ENCODE measurements around the gene FANCI. TPM values are rescaled to one million over a fixed set of nuclear protein-coding genes. Genes with fewer than 3 reads are reported as not detected.

The FANCI gene
- total RNA-seq, 3 donors from 2014 or later, result 7.6 to 9.9 (median 7.9) TPM

- TF ChIP-seq, protein P1, sequence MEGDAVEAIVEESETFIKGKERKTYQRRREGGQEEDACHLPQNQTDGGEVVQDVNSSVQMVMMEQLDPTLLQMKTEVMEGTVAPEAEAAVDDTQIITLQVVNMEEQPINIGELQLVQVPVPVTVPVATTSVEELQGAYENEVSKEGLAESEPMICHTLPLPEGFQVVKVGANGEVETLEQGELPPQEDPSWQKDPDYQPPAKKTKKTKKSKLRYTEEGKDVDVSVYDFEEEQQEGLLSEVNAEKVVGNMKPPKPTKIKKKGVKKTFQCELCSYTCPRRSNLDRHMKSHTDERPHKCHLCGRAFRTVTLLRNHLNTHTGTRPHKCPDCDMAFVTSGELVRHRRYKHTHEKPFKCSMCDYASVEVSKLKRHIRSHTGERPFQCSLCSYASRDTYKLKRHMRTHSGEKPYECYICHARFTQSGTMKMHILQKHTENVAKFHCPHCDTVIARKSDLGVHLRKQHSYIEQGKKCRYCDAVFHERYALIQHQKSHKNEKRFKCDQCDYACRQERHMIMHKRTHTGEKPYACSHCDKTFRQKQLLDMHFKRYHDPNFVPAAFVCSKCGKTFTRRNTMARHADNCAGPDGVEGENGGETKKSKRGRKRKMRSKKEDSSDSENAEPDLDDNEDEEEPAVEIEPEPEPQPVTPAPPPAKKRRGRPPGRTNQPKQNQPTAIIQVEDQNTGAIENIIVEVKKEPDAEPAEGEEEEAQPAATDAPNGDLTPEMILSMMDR (IDR thresholded peaks at IDR 0.05), result no peak
- no peak for TF ChIP-seq POLR2A (IDR thresholded peaks at IDR 0.05)
- no peak for TF ChIP-seq POLR2AphosphoS5 (IDR thresholded peaks at IDR 0.05)
- no peak for DNase-seq (ENCODE audit: low spot score in 2 of 2)
- H3K27ac ChIP-seq, result no peak overlapping the region
- no peaks in the 10 kb centered on the region for H3K4me1 ChIP-seq
- H3K9me3 ChIP-seq, result no peaks in the 10 kb centered on the region
- H3K4me3 ChIP-seq, result no peak overlapping the region
- no peaks in the 10 kb centered on the region for H3K36me3 ChIP-seq
- no peaks in the 10 kb centered on the region for H3K27me3 ChIP-seq
- intact Hi-C loops (cut with DNase I; ENCODE audit: low total_unique reads), result no loop called here
Measured at GRCh38 chr15:89303986-89304385, 60.2 kb downstream of the FANCI start.

DNA sequence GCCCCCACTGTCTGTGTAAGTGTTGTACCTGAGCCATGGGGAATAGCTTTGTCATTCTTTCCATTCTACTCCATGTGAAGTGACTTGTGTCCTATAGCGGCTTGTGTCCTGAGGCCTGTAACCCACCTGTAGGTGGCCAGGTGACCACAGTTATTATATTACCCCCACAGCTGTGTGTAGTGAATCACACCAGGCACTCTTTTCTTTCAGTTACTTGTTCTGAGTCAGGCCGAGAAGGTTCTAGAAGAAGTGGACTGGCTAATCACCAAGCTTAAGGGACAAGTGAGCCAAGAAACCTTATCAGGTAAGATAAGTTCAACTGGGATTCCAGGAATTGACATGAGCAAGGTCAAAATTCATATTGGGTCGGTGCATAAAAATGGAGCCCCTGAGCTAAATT, 61.6 kb downstream of the FANCI start:
- Histone ChIP-seq H3K4me1 (no peaks in the 10 kb centered on the region), H3K27ac (no peak overlapping the region)
- TF ChIP-seq POLR2AphosphoS5 (IDR thresholded peaks at IDR 0.05) (no peak), POLR2A (IDR thresholded peaks at IDR 0.05) (no peak)
- TF ChIP-seq, protein P1 (IDR thresholded peaks at IDR 0.05), result no peak

DNA sequence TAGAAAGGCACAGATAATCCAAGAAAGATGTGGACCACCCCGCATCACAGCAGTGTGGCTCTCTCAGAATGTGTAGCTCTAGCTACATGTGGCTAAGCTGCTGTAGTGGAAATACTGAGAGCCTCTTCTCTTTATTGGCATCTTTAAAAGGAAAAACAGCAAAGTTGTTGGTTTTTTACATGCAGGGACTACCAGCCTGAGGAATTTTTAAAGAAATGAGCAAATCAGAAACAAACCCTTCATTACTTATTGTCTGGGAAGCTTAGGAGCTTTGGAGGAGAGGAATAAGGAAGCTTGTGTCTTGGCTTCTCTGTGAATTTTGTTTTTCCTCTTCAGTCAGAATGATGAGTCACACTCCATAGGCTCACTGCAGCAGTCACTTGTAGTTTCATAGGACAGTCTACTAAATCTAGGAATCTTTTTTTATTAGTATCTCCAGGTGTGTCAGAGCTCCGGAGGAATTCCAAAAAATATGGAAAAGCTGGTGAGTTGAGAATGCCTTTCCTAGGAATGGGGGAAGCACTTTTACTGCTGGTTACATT, 63.3 kb downstream of the FANCI start:
- H3K4me3 ChIP-seq, result no peak overlapping the region
- H3K27me3 ChIP-seq, result no peaks in the 10 kb centered on the region
- DNase-seq (ENCODE audit: low spot score in 2 of 2), result no peak
- intact Hi-C loops (cut with DNase I; ENCODE audit: low total_unique reads), result no loop called here
- H3K9me3 ChIP-seq, result no peaks in the 10 kb centered on the region
- no peaks in the 10 kb centered on the region for H3K4me1 ChIP-seq
- no peak overlapping the region for H3K27ac ChIP-seq
- H3K36me3 ChIP-seq, result no peaks in the 10 kb centered on the region
- TF ChIP-seq POLR2AphosphoS5 (IDR thresholded peaks at IDR 0.05), result no peak
- no peak for TF ChIP-seq POLR2A (IDR thresholded peaks at IDR 0.05)
- TF ChIP-seq, protein P1 (IDR thresholded peaks at IDR 0.05), result no peak

More for the DNA sequence above, 61.6 kb downstream of the FANCI start:
- Histone ChIP-seq H3K4me3 (no peak overlapping the region), H3K27me3 (no peaks in the 10 kb centered on the region), H3K9me3 (no peaks in the 10 kb centered on the region), H3K36me3 (no peaks in the 10 kb centered on the region)
- DNase-seq (ENCODE audit: low spot score in 2 of 2), result no peak
- intact Hi-C loops (cut with DNase I; ENCODE audit: low total_unique reads), result no loop called here

GRCh38 chr15:89307791-89308190, 64.0 kb downstream of the FANCI start:
- H3K9me3 ChIP-seq, result no peaks in the 10 kb centered on the region
- TF ChIP-seq, protein P1 (IDR thresholded peaks at IDR 0.05), result no peak
- no peaks in the 10 kb centered on the region for H3K27me3 ChIP-seq
- DNase-seq (ENCODE audit: low spot score in 2 of 2), result no peak
- no peak overlapping the region for H3K4me3 ChIP-seq
- H3K4me1 ChIP-seq, result no peaks in the 10 kb centered on the region
- H3K36me3 ChIP-seq, result no peaks in the 10 kb centered on the region
- H3K27ac ChIP-seq, result no peak overlapping the region
- intact Hi-C loops (cut with DNase I; ENCODE audit: low total_unique reads), result no loop called here

DNA sequence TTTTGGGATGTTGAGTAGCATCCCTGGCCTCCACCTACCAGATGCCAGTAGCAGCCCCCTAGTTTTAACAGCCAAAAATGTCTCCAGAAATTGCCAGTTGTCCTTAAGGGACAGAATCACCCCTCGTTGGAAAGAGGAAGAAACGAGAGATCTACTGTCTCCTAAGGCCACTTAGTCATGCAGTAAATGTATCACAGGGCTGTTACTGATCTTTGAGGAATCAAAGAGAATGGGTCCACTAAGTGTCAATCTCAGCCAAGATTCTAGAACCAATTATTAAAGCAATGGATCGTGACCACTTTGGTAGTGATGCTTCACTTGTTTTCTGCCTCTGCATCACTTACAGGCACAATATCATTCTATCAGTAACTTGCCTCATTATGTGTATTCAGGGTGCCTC, 64.5 kb downstream of the FANCI start:
- no peaks in the 10 kb centered on the region for H3K9me3 ChIP-seq
- no peak overlapping the region for H3K27ac ChIP-seq
- H3K27me3 ChIP-seq, result no peaks in the 10 kb centered on the region
- intact Hi-C loops (cut with DNase I; ENCODE audit: low total_unique reads), result no loop called here
- no peak for DNase-seq (ENCODE audit: low spot score in 2 of 2)
- no peak overlapping the region for H3K4me3 ChIP-seq
- H3K4me1 ChIP-seq, result no peaks in the 10 kb centered on the region
- TF ChIP-seq, protein P1 (IDR thresholded peaks at IDR 0.05), result no peak
- TF ChIP-seq POLR2A (IDR thresholded peaks at IDR 0.05), result no peak
- no peak for TF ChIP-seq POLR2AphosphoS5 (IDR thresholded peaks at IDR 0.05)
- H3K36me3 ChIP-seq, result no peaks in the 10 kb centered on the region
